AG04450 (cell line): Measurements from ENCODE around the gene TMEM263. TPM values are rescaled to one million over a fixed set of nuclear protein-coding genes. Genes with fewer than 3 reads are reported as not detected.
A peak's percentile ranks its signal among the peaks of the same experiment; 100 is the strongest.

Experiments
- CTCF ChIA-PET: fragments of 300-600, 350-600 bp; formaldehyde crosslinking; extraction: SDS; loops from one replicate; lab custom pipeline; 2022; ENCODE audit warnings: antibody characterized with exemption, inconsistent platforms; lab: Charles Lee
- POLR2A ChIA-PET: fragments of 350-600 bp; formaldehyde crosslinking; extraction: SDS; loops from one replicate; lab custom pipeline; 2021; ENCODE audit warnings: antibody characterized with exemption, inconsistent platforms; lab: Yijun Ruan, JAX
- DNase-seq: peaks from one replicate; pipeline ENCODE4 v3.0.0-alpha.2; 2011; ENCODE audit warnings: low read depth, low spot score
- H3K27ac ChIP-seq: one replicate; pipeline ENCODE4 v1.5.1; 2012; ENCODE audit warnings: low read depth, low read length, control low read depth
- H3K27me3 ChIP-seq: one replicate; pipeline ENCODE4 v1.6.0; 2012; ENCODE audit warnings: low read length; ENCODE audit not compliant: control insufficient read depth, insufficient read depth
- H3K4me3 ChIP-seq: 2 replicates; pipeline ENCODE4 v1.5.1; 2011; ENCODE audit warnings: mild to moderate bottlenecking, low read depth, low read length, control low read depth
- H3K9me3 ChIP-seq: 2 replicates; pipeline ENCODE4 v1.5.1; 2012; ENCODE audit warnings: low read length; ENCODE audit not compliant: control insufficient read depth, insufficient read depth
- polyA plus RNA-seq: library from polyadenylated mRNA; depleted of rRNA; stranded (reverse); fragments of >200 nt; gene quantifications from 2 replicates; pipeline ENCODE4 v1.2.3, GENCODE V29; 2011
- TF ChIP-seq, protein P1 (sequence below): IDR thresholded peaks from 2 replicates; pipeline ENCODE4 v1.5.1; 2011; ENCODE audit warnings: low read depth, low read length, control low read depth, inconsistent platforms

Gene TMEM263
- polyA plus RNA-seq, 1 experiment = 118 TPM

DNA sequence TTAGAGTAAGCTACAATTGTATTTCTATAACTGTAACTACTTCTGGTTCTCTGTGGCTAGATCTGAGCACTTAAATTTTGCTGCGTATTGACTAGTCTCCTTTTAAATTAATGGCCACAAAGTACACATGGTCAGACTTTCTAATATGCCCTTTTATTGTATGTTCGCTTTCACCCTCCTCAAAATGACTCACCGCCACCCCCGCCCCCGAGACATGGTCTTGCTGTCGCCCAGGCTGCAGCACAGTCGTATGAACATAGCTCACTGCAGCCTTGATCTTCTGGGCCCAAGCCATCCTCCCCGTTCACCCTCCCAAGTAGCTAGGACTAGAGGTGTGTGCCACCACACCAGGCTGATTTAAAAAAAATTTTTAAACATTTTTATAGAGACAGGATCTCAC lies 19.4 kb downstream of the TMEM263 start:
- Histone ChIP-seq H3K27me3 (no peaks in the 10 kb centered on the region), H3K9me3 (no peaks in the 10 kb centered on the region), H3K4me3 (no peak overlapping the region), H3K27ac (no peak overlapping the region)
- DNase-seq = no peak
- POLR2A ChIA-PET = interaction anchor here (1.6 kb wide), 1 partner anchor 19 kb away, joined by 7 read pairs; the partner anchor contains the start of gene TMEM263
- CTCF ChIA-PET = no interaction called here
- TF ChIP-seq, protein P1, sequence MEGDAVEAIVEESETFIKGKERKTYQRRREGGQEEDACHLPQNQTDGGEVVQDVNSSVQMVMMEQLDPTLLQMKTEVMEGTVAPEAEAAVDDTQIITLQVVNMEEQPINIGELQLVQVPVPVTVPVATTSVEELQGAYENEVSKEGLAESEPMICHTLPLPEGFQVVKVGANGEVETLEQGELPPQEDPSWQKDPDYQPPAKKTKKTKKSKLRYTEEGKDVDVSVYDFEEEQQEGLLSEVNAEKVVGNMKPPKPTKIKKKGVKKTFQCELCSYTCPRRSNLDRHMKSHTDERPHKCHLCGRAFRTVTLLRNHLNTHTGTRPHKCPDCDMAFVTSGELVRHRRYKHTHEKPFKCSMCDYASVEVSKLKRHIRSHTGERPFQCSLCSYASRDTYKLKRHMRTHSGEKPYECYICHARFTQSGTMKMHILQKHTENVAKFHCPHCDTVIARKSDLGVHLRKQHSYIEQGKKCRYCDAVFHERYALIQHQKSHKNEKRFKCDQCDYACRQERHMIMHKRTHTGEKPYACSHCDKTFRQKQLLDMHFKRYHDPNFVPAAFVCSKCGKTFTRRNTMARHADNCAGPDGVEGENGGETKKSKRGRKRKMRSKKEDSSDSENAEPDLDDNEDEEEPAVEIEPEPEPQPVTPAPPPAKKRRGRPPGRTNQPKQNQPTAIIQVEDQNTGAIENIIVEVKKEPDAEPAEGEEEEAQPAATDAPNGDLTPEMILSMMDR = no peak

DNA sequence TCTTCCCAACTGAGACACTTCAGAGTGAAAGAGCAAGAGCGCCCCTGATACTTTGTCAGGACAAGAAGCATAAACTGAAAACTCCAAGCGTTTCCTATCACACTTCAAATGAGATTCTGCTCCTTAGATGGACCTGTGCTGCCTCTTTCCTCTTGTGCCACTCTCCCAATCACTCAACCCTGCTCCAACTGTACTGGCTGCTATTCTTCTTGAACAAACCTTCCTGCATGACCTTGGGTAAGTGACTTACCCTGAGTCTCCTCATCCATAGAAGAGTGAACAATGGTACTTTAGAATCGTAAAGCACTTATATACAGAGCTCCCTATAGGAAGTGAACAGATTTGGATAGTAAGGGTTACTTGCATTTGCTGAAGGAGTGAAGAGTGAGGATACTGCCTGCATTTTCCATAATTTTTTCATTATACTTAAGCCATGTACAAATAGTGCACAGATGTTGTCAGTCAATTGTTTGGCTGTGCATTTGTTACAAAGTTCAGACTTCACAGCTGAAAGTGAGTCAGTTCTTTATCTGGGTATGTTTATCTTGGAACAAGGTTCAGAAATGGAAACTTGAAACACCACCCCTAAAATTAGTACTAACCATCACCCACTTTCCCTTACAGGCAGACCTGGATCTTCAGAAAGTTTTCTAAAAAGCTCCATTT lies 20.4 kb downstream of the TMEM263 start:
- CTCF ChIA-PET = interaction anchor here (0.6 kb wide), 1 partner anchor 105 kb away, joined by 9 read pairs; no protein-coding TSS in a partner anchor
- TF ChIP-seq, protein P1 = no peak
- POLR2A ChIA-PET = interaction anchor here (0.9 to 4.2 kb wide), 2 partner anchors 11 to 20 kb away, joined by 3 to 25 read pairs; partner anchors contain the start of genes MTERF2 and TMEM263
- no peak for DNase-seq
- H3K27ac ChIP-seq = peak overlapping the region; percentile 25
- no peaks in the 10 kb centered on the region for H3K27me3 ChIP-seq
- H3K4me3 ChIP-seq = no peak overlapping the region
- H3K9me3 ChIP-seq = no peaks in the 10 kb centered on the region

DNA sequence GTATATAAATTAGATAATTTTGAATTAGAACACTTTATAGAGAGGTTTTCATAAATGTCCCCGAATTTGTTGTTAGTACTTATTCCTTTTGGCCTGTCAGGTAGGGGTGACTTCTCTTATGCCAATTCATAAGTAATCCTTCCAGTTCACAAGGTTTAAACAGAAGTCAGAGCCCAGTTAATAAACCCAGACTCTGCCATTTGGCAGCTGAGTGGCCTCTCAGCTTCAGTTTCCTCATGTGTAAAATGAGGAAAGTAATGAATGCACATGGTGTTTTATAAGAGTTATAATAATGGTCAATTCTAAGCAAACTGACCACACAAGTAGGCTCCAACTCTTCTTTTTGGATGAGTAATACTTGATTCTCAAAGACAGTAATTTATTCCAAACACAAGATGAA lies 21.0 kb downstream of the TMEM263 start:
- Histone ChIP-seq H3K27ac (no peak overlapping the region), H3K4me3 (no peak overlapping the region), H3K27me3 (no peaks in the 10 kb centered on the region), H3K9me3 (no peaks in the 10 kb centered on the region)
- no peak for DNase-seq
- CTCF ChIA-PET = interaction anchor here (0.6 to 0.9 kb wide), 3 partner anchors 106 to 1609 kb away, joined by 3 to 9 read pairs (median 3); no protein-coding TSS in a partner anchor
- POLR2A ChIA-PET = interaction anchor here (0.6 to 4.2 kb wide), 3 partner anchors 10 to 116 kb away, joined by 3 to 25 read pairs (median 5); partner anchors contain the start of genes MTERF2 and TMEM263
- TF ChIP-seq, protein P1 = no peak

DNA sequence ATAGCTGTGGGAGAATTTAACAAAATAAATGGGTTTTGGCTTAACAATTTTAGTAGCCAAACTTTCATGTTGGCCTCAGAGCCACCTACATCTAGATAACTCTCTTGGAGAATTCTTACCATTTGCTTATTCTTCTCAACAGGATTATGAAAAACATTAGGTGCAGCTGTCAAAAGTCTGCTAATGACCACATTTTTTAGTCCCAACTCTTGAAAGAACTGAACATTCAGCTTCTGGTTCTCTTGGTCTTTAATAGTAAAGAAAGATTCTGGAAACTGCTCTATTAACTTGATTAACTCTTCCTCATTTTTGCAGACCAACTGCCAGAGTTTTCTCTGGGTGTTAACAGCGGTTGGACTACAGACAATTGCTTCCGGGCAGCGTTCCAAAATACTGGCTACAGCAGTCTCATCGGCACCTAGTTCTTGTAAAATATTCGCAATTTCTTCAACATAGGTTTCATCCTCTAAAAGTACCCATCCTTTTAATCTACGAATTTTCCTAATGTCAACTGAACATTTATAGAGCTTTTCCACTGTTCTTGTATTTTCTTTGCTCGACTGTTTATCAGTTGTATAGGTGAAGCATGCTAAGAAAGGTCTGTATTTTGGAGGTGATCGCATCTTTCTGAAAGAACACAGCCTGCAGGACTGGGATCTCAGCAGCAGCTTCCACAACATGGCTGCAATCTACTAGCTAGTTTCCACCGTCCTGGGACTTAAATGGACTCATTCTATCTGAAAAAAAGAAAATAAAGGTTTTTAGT lies 22.5 kb downstream of the TMEM263 start:
- TF ChIP-seq, protein P1 = no peak
- Histone ChIP-seq H3K9me3 (no peaks in the 10 kb centered on the region), H3K4me3 (no peak overlapping the region), H3K27ac (no peak overlapping the region), H3K27me3 (no peaks in the 10 kb centered on the region)
- DNase-seq = no peak
- POLR2A ChIA-PET = interaction anchor here (1.0 to 4.2 kb wide), 3 partner anchors 8 to 22 kb away, joined by 3 to 25 read pairs (median 6); partner anchors contain the start of genes MTERF2 and TMEM263
- CTCF ChIA-PET = interaction anchor here (1.3 kb wide), 1 partner anchor 9 kb away, joined by 4 read pairs; no protein-coding TSS in a partner anchor
